Muscle of arm (tissue), 14 donors: ENCODE measurements around the gene COL15A1. TPM values are rescaled to one million over a fixed set of nuclear protein-coding genes. Genes with fewer than 3 reads are reported as not detected.
A peak's percentile ranks its signal among the peaks of the same experiment; 100 is the strongest.
"Not testable (repeated sequence)": the region's sequence is repeated elsewhere in the genome, so short reads cannot be mapped to it uniquely, and the experiment has no call there.

ENCODE experiments used
- DNase-seq: peaks from one replicate; pipeline ENCODE4 v3.0.0-alpha.2; 2013
- long read RNA-seq, 11 donors: transcript quantifications; one replicate each; lab custom pipeline, GENCODE V29; 2026
- polyA plus RNA-seq, 12 donors: library from polyadenylated mRNA; unstranded; fragments of 120-200 nt; gene quantifications; one replicate each; pipeline ENCODE4 v1.2.1, GENCODE V29; 2013; ENCODE audit not compliant: insufficient read length in 12 of 12

Gene COL15A1
- polyA plus RNA-seq, result 100 to 1,000 TPM in 10 of 12 donors, 10 to 100 TPM in 1, not detected in 1; 94.2 to 243 (median 172) TPM
- long read RNA-seq, donor 1, full-length matches to known transcripts, result 4 of 4 reads
- long read RNA-seq, donor 1, partial matches to known transcripts, result 0 of 4 reads
- long read RNA-seq, donor 1, other reads (novel, unspliced or antisense), result 0 of 4 reads
- long read RNA-seq, donor 2, full-length matches to known transcripts, result 7 of 227 reads
- long read RNA-seq, donor 2, partial matches to known transcripts, result 220 of 227 reads
- long read RNA-seq, donor 2, other reads (novel, unspliced or antisense), result 0 of 227 reads
- long read RNA-seq, donor 3, full-length matches to known transcripts, result 9 of 37 reads
- long read RNA-seq, donor 3, partial matches to known transcripts, result 28 of 37 reads
- long read RNA-seq, donor 3, other reads (novel, unspliced or antisense), result 0 of 37 reads
- long read RNA-seq, donor 4, full-length matches to known transcripts, result 9 of 30 reads
- long read RNA-seq, donor 4, partial matches to known transcripts, result 21 of 30 reads
- long read RNA-seq, donor 4, other reads (novel, unspliced or antisense), result 0 of 30 reads
- long read RNA-seq, donor 5, result 0 reads
- long read RNA-seq, donor 6, full-length matches to known transcripts, result 8 of 124 reads
- long read RNA-seq, donor 6, partial matches to known transcripts, result 116 of 124 reads
- long read RNA-seq, donor 6, other reads (novel, unspliced or antisense), result 0 of 124 reads
- long read RNA-seq, donor 7, full-length matches to known transcripts, result 5 of 11 reads
- long read RNA-seq, donor 7, partial matches to known transcripts, result 6 of 11 reads
- long read RNA-seq, donor 7, other reads (novel, unspliced or antisense), result 0 of 11 reads
- long read RNA-seq, donor 8, full-length matches to known transcripts, result 12 of 345 reads
- long read RNA-seq, donor 8, partial matches to known transcripts, result 333 of 345 reads
- long read RNA-seq, donor 8, other reads (novel, unspliced or antisense), result 0 of 345 reads
- long read RNA-seq, donor 9, full-length matches to known transcripts, result 6 of 28 reads
- long read RNA-seq, donor 9, partial matches to known transcripts, result 22 of 28 reads
- long read RNA-seq, donor 9, other reads (novel, unspliced or antisense), result 0 of 28 reads
- long read RNA-seq, donor 10, full-length matches to known transcripts, result 14 of 210 reads
- long read RNA-seq, donor 10, partial matches to known transcripts, result 196 of 210 reads
- long read RNA-seq, donor 10, other reads (novel, unspliced or antisense), result 0 of 210 reads
- long read RNA-seq, donor 11, full-length matches to known transcripts, result 9 of 64 reads
- long read RNA-seq, donor 11, partial matches to known transcripts, result 55 of 64 reads
- long read RNA-seq, donor 11, other reads (novel, unspliced or antisense), result 0 of 64 reads

DNA sequence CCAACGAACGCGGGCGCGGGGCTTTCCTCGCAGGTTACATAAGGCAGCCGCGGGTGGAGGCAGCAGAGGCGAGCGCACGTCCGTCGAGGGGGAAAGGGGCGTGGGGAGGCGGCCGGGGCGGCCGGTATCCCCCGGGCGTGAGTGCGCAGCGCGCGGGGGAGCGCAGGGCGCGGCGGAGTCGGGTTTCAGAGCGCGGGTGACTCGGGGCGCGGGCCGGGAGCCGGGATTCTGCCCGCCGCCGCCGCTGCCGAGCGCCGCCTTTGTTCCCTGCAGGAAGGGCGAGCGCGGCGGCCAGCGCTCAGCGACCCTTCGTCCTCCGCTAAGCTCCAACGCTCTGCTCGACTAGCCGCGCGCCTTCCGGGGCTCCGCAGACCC, at the start of gene COL15A1:
Gene COL15A1 (plus strand): TSS at position 226 of the 375 bp plus-strand sequence. CDS start 155 bp downstream, outside the sequence.
- DNase-seq, result no peak

DNA sequence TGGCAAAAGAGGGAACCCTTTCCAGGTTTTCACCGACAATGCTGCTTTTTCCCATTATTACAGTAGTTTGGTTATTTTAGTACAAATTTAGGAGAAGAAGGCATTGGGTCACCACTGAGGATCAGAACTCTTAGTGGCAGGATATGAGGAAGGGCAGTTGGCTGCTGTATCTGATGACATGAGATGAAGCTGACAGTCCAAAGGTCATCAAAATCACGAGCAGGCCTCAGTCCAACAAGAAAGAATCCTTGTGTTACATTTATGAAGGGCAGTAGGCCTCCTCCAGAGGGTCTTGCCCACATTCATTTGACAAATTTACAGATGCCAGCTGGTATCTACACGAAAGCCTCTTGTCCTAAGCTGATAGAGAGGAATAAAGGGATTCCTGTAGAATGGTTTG, 49.5 kb upstream of the COL15A1 start:
- no peak for DNase-seq

DNA sequence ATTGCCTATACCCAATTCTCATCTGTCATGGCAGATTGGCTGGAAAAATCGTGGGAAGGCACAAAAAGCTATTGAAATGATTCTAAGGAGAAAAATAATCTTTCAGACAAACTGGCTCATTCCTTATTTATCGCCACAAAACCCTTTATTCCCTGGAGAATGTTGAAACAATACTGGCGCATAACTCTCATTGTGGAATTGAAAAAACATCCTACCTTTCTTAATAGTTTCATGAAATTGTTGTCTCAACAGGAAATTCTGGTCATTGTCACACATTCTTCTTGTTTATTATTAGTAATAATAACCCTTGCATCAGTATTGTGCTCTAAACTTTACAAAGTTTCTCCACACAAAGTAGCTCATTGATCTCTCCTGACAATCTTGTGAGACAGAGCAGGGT, 48.9 kb upstream of the COL15A1 start:
- no peak for DNase-seq

DNA sequence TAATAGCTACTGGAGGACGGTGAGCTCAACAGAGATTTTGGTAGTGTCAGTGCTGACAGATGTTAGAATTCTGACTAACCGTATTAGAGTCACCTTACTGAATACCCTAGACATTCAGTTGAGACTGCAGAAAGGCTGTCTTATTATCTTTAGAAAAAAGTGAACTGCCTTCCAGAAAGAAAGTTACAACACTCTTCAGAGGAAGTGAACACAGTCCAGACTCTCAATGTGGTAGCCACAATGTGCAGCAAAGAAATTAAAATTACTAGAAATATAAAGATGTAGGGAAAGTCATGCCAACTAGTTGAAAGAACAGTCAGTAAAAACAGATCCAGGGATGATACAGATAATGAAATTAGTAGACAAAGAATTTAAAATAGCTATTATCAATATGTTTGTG, 47.1 kb upstream of the COL15A1 start:
- no peak for DNase-seq

DNA sequence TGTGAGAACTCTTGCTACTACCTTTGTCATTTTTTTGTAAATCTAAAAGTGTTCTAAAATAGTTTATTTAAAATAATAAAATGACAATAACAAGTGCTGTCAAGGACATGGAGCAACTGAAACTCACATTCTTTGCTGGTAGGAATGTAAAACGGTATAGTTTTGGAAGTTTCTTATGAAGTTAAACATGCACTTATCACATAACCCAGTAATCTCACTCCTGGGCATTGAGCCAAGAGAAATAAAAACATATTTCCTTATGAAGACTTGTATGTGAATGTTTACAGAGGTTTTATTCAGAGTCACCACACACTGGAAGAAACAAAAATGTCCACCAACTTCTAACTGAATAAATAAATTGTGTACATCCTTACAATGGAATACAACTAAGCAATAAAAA, 46.0 kb upstream of the COL15A1 start:
- DNase-seq, result no peak

DNA sequence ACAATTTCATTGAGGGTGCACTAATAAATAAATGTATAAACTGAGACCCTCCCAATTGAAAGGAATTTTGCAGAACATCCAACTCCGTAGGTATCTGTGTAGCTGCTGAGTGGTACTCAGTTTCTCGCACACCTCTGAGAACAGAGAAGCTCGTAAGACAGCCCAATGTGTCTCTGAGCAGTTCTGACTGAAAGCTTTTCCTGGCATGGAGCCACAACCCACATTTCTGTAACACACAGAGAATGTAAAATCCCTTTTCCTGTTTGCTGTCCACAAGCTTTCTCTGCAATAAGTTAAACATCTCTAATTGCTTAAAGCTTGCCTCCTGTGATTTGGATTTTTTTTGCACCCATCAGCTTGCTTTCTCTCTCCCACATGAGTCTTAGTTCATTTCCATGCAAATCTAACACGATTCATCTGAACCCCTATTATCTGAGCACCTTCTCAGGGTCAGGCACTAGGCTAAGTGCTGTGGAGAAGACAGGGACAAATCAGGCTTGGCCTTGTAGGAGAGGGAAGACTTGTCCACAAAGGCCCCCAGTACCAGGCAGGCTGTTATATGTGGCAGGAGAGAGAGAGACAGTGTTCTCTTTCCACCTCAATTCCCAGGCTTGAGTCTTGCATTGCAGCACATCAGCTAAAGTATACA, 44.2 kb upstream of the COL15A1 start:
- DNase-seq, result peak; percentile 60

DNA sequence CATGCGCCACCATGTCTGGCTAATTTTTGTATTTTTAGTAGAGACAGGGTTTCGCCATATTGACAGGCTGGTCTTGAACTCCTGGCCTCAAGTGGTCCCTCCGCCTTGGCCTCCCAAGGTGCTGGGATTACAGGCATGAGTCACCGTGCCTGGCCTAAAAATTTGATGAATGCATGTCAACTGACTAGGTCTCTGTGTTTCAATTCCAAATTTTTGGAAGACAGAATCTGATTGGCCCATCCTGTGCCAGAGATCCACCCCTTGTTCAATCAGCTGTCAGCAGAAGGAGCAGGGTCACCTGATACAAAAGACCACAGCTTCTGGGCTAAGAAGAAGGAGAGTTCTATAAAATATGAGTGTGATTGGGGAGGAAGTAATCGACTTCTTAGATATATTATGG, 43.5 kb upstream of the COL15A1 start:
- DNase-seq, result no peak

DNA sequence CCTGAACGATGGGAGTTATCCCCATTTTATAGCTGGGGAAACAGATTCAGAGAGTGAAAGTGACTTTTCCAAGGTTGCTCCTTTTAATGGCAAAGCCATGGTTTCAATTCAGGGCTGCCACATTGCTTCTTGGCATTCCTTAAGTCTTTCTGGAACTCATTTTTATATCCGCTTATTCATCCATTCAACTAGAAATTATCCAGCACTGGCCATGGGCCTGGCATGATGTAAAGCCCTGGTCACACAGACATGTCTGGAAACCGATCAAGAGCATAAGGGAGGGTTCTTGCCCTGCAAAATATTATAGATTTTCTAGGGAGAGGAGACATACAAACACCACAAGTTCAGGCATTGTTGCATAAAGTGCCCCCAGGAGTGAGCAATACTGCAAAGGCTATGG, 43.0 kb upstream of the COL15A1 start:
- no peak for DNase-seq

DNA sequence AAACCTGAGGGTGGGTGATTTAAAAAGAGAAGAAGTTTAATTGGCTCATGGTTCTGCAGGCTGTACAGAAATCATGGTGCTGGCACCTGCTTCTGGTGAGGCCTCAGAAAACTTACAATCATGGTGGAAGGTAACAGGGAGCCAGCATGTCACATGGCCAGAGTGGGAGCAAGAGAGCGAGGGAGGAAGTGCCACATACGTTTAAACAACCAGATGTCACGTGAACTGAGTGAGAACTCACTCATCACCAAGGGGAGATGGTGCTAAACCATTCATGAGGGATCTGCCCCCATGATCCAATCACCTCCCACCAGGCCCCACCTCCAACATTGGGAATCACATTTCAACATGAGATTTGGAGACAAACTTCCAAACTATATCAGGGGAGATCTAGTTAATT, 41.9 kb upstream of the COL15A1 start:
- DNase-seq, result not testable (repeated sequence)

DNA sequence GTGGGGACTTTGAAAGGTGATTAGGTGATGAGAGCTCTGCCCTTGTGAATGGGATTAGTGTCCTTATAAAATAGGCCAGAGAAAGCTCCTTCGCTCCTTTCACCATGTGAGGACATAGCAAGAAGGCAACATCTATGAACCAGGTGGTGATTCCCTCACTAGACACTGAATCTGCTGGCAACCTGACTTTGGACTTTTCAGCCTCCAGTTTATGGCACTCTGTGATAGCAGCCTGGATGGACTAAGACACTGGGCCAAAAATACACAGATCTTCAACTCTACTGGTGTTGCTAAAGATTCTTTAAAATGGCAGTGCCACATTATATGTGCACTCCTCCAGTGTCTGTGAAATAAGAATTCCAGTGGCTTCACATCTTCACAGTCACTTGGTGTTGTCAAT, 41.2 kb upstream of the COL15A1 start:
- DNase-seq, result no peak

DNA sequence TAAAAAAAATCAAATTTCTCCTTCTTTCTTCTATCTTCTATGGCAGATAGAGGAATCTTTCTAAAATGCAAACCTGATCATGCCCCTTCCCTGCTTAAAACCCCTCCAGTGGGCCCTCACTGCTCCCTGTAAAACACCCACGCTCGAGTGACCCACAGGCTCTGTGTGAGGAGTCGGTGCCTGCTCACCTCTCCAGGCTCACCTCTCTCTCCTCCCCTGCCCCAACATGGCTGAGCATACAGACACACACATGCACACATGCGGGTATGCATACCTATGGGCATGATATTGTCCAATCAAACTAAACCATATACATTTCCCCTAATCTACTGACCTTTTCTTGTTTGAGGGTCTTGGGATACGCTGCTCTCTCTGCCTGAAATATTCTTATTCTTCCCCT, 40.8 kb upstream of the COL15A1 start:
- no peak for DNase-seq

DNA sequence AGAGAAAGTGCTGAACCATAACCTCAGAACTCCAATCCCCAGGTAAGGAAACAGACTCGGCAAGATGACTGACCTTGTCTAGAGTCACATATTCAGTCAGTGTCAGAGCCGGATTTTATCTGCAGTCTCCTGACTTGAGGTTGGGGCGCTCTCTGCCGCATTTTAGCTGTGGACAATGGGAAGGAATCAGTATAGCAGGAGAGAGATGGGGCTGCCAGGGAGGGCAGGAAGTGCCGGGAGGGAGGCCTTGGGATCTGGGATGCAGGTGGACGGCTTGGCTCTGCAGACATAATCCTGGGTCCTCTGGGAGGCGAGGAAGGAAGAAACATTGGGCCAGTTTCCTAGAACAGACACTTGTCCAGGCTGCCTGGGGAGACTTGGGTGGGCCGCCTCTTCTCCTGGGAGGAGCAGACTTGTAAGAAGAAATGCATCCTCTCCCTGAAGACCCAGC, 39.7 kb upstream of the COL15A1 start:
- DNase-seq, result peak; percentile 63

DNA sequence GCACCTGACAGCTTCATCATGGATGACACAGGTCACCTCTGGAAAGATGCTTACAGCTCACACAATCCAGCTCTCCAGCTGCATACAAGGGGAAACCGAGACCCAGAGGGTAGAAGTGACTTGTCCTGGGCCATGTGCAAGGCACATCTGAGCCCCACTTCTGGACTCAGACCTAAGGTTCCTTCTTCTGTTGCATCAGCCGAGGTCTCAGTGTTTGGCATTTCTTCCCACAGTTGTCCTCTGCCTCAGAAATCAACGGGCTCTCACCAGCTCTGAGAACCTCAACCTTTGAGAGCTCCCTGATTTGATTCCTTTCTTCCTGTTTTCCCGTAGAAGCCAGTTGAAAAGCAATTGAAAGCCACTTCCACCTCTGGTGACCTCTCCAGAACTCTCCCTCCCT, 38.7 kb upstream of the COL15A1 start:
- DNase-seq, result no peak

DNA sequence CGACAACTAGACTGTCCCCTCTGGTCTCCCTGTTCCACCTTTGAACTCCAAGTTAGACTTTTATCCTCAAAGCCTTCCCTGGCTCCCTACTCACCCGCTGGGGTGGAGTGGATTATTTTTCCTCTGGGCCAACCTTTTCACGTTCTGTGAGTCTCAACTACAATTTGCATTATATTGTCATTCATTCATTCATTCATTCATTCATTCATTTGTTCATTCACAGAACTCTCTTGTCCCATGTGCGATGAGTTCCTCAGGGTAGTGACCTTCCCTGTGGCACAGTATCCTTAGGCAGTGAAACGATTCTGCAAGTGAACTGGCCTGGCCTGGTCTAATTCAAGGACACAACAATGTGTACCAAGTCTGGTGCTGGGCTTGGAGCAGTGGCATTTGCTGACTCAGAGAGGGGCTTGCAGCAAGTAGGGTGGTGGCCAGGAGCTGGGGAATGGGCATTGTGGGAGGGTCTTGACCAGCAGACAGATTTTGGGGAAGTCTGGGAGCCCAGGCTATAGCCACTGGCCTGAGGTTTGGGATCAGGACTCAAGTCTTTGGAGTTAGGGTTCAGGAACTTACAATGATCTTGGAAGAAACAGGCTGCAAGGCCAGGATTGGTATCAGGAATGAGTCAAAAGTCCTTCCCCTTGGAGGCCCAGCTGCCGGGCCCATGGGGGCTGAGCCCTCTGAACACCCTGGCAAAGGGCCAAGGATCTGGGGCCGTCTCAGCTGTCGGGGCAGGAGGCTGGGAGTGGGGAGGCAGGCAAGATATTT, 37.2 kb upstream of the COL15A1 start:
- DNase-seq, result no peak

DNA sequence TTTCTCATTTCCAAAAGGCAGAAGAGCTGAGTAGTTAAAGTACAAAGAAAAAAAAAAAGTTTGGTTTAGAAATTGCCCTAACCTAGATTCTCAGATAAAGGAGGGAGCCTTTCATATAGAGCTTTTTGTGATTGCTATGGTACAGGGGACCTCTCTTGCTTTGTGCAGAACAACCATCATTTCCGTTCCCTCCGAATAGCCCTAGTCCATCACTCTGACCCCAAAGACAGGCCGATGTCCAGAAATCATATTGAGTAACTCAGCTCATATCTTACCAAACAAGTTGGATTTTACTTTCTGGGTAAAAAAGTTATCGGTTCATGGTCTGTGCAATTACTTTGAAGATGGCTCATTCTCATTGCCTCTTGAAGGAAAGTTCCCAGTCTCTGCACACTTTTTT, 36.7 kb upstream of the COL15A1 start:
- no peak for DNase-seq

DNA sequence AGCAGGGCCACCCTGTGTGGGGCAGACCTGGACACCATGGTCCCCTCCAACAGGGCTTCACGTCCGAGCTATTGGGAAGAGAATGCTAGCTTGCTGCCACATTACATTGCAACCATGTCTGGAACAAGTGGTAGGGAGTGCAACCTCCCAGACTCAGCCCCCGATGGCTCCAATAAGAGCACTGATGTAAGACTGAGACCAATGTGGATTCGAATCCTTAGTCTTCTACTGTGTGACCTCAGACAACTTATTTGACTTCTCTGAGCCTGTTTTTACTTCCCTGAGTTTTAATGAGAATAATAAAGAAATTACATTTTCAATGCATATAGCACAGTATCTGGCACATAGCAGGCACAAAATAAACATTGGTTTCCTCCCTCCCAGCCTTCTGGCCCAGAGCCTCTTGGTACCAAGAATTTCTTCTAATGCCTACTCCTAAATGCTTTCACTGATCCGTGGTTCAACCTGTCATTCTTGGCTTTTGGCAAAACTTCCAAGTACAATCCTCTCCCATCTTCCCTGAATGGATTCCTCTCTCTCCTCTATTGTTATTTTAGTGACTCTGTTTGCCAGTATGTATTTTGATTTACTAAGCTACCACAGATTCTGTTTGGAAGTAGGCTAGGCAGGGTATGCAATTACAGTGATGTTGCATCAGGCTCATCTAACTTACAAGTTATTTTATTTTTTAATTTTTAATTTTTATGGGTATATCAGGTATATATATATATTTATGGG, 34.6 kb upstream of the COL15A1 start:
- no peak for DNase-seq

DNA sequence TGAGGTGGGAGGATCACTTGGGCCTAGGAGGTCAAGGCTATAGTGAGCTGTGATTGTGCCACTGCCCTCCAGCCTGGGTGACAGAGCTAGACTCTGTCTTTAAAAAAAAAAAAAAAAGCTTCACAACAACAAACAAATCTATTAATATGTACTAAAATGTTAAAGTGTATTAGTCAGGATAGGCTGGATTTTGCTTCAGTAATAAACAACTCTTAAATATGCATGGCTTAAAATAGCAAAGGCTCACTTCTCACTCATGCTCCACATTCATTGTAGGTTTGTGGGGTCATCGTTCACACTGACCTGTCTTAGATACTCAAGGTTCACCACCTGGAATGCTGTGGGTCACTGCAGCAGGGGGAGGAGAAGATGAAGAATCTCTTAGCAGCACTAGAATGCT, 33.8 kb upstream of the COL15A1 start:
- no peak for DNase-seq

DNA sequence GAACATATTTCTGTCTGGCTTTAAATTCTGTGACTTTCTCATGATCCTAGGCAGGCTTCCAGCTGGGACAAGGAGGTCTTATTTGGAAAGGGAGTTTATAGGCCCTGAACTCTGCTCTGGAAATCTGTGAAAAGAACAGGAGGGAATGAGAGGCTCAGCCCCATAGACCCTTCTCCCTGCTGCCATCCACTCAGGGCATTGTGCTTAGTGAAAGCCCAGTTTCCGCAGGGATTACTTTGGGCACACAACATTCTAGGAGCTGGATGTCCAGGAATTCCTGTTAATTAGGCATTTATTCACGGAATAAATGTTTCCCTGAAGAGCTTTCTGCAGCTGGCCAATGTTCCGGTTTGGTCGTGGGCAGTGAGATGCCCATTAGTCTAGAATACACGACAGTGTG, 32.7 kb upstream of the COL15A1 start:
- DNase-seq, result no peak

DNA sequence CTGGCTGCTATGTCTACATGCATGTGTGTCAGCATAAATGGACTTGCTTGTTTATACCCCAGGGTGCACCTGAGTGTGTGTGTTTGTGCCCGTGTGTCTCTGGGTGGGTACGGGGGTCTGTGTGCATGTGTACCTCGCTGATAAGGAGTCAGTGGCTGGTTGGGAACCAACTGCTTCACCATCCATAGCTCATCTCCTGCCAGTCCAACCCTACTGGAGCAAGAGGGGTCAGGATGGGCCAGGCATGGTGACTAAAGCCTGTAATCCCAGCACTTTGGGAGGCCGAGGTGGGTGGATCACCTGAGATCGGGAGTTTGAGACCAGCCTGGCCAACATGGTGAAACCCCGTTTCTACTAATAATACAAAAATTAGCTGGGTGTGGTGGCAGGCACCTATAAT, 32.0 kb upstream of the COL15A1 start:
- DNase-seq, result not testable (repeated sequence)

DNA sequence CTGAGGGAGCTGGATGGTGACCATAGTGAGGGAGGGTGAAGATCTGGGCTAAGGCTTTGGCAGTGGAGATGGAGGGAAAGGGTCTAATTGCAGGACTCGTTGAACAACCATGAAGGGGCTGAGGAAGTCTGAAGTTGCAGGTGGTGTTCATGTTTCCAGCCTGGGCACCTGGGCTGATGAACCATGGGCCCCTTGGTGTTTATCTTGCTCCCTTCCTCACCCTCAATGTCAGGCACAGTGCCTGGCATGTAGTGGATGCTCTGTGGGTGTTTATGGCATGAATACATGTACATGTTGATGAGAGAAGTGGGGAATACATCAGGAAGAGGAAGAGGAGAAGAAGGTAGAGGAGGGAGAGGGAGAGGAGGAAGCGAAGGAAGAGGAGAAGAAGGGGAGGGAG, 31.3 kb upstream of the COL15A1 start:
- no peak for DNase-seq
